H1 (cell line): Measurements from ENCODE around the gene IGFBP3. TPM values are rescaled to one million over a fixed set of nuclear protein-coding genes. Genes with fewer than 3 reads are reported as not detected.

Experiments used
- polyA plus RNA-seq, 7 experiments: library from polyadenylated mRNA; depleted of rRNA in 3 of 7; stranded (reverse) in 5 of 7; unstranded in 2 of 7; fragments of >200 nt in 5 of 7; fragments of 200-250 nt in 2 of 7; gene quantifications; 1 replicate in 5 of 7; 2 replicates in 1 of 7; 4 replicates in 1 of 7; pipeline versions ENCODE4 v1.2.1 to v1.2.3, GENCODE V29; 2011 to 2013; ENCODE audit warnings: missing spikeins in 2 of 7, mixed read lengths in 2 of 7
- total RNA-seq: library from RNA; stranded (reverse); fragmentation: NEBNext Ultra II Directional; extraction: Animal tissue kit (Norgen Biotek cat#: 25700); gene quantifications from 2 replicates; pipeline ENCODE4 v1.2.1, GENCODE V29; 2021
- TF ChIP-seq, protein P1 (sequence below), 3 experiments: IDR thresholded peaks; 1 replicate in 2 of 3; 2 replicates in 1 of 3; pipeline versions ENCODE4 v1.5.1 to v1.6.1; 2011; ENCODE audit warnings: low read length in 3 of 3, mild to moderate bottlenecking in 3 of 3, inconsistent platforms in 2 of 3, low read depth in 1 of 3, moderate library complexity in 1 of 3; ENCODE audit not compliant: insufficient read depth in 1 of 3; ENCODE audit errors: control extremely low read depth in 1 of 3

The IGFBP3 gene
- total and polyA plus RNA-seq, 2 of the 8 experiments (the other 6 are each of a cell fraction or from before 2014, with no cell fraction given), result 5.5 to 12.1 TPM

DNA sequence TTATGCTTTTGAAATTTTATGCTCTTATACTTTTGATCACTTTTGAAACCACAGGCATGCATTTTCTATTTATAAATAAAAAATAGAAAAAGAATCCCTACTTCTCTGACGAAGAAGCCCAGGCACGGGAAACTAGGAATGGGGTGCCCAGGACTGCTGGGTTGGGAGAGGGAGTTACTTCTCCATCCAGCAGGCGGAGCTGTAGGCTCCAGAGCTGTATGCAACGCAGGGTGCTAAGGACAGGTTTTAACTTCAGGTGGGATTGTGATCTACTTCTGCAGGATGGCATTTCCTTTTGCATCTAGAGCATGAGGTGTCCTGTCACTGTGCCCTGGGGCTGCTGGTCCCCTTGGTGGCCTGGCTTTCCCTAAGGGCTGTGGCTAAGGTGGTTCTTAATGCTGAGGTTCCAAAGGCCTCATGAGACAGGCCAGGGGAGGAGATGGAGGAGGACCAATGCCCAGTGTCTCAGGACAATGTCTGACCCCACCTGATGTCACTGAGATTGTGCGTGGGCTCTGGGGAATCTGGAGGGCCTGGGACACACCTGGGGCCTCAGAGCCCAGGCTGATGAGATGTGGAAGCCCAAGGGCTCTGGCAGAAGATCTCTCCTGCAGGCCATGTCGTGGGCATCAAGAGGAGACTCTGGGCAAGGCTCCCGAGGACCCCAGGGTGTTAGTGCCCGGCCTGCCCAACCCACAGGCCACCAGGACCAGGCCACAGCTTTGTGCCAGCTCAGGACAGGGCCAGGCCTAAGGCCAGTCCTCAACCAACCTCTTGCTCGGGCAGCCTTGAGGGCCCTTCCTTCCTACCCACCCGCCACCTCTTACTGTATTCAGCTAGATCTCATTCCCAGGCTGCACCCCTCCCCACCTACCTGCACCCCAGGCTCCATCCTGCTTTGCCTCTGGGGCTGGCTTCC is 48.7 kb downstream of the IGFBP3 start (continued):
- TF ChIP-seq, protein P1, sequence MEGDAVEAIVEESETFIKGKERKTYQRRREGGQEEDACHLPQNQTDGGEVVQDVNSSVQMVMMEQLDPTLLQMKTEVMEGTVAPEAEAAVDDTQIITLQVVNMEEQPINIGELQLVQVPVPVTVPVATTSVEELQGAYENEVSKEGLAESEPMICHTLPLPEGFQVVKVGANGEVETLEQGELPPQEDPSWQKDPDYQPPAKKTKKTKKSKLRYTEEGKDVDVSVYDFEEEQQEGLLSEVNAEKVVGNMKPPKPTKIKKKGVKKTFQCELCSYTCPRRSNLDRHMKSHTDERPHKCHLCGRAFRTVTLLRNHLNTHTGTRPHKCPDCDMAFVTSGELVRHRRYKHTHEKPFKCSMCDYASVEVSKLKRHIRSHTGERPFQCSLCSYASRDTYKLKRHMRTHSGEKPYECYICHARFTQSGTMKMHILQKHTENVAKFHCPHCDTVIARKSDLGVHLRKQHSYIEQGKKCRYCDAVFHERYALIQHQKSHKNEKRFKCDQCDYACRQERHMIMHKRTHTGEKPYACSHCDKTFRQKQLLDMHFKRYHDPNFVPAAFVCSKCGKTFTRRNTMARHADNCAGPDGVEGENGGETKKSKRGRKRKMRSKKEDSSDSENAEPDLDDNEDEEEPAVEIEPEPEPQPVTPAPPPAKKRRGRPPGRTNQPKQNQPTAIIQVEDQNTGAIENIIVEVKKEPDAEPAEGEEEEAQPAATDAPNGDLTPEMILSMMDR (IDR thresholded peaks at IDR 0.05; ENCODE audit: control extremely low read depth in 1 of 3, insufficient read depth in 1 of 3, low read depth in 1 of 3, low read length in 3 of 3), result peak; percentile 78 to 88 (median 83)
